Medulla oblongata (tissue), 1 donor: ENCODE data around the gene NLRP5.
A peak's percentile ranks its signal among the peaks of the same experiment; 100 is the strongest.
"Not testable (repeated sequence)": the region's sequence is repeated elsewhere in the genome, so short reads cannot be mapped to it uniquely, and the experiment has no call there.

ENCODE experiments used
- DNase-seq: peaks from one replicate; pipeline ENCODE4 v3.0.0-alpha.2; 2015; ENCODE audit errors: extremely low spot score

Gene NLRP5

GRCh38 chr19:55986487-55986886 lies at the start of gene NLRP5:
Gene NLRP5 (plus strand): TSS chr19:55986775.
- DNase-seq = no peak

DNA sequence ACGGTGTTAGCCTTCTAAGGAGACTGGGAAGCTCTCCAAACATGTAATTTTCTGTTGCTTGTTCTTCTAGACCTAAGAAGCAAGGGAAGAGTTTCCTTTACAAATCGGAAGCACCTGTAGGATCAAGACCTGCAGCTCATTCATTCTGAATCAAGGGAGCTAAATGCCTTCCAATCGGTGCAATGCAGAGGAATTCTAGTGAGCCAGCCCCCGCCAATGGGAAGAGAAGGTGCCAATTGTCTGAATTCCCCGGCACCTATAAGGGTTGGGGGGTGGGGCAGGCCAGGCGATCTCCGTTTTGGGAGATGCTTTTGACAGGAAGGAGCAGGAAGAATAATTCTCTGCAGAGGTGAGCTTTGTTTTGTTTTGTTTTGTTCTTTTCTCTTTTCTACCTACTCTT lies 47.4 kb upstream of the NLRP5 start:
- DNase-seq = no peak

DNA sequence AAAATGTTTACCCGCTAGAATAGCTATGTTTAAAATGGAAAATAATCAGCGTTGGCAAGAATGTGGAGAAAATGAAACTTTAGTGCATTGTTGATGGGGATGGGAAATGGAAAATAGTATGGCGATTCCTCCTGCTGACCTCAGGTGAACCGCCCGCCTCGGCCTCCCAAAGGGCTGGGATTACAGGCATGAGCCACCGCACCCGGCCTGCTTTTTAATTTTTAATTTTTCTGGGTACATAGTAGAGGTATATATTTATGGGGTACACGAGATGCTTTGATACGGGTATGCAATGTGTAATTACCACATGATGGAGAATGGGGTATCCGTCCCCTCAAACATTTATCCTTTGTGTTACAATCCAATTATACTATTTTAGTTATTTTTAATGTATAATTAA lies 46.3 kb upstream of the NLRP5 start:
- no peak for DNase-seq

GRCh38 chr19:55947532-55947931 lies 39.0 kb upstream of the NLRP5 start, which contains the start of gene NLRP8:
Gene NLRP8 (plus strand): TSS chr19:55947832.
- DNase-seq = no peak

GRCh38 chr19:55950566-55950965 lies 36.0 kb upstream of the NLRP5 start:
- DNase-seq = not testable (repeated sequence)

DNA sequence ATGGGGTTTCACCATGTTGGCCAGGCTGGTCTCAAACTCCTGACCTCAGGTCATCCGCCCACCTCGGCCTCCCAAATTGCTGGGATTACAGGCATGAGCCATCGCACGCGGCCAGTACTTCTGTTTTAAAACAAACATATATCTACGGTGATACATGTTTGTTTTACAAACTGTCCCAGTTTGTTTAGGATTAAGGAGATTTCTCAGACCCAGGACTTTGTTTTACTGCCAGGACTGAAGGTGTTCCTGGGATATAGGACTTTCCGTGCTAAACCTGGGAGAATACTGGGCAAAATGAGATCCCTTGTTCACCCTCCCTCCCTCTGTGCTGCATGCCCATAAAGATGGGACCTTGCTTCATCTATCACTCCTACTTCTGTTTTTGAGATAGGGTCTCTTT lies 30.1 kb upstream of the NLRP5 start:
- no peak for DNase-seq

GRCh38 chr19:55958356-55958755 lies 28.2 kb upstream of the NLRP5 start:
- no peak for DNase-seq

DNA sequence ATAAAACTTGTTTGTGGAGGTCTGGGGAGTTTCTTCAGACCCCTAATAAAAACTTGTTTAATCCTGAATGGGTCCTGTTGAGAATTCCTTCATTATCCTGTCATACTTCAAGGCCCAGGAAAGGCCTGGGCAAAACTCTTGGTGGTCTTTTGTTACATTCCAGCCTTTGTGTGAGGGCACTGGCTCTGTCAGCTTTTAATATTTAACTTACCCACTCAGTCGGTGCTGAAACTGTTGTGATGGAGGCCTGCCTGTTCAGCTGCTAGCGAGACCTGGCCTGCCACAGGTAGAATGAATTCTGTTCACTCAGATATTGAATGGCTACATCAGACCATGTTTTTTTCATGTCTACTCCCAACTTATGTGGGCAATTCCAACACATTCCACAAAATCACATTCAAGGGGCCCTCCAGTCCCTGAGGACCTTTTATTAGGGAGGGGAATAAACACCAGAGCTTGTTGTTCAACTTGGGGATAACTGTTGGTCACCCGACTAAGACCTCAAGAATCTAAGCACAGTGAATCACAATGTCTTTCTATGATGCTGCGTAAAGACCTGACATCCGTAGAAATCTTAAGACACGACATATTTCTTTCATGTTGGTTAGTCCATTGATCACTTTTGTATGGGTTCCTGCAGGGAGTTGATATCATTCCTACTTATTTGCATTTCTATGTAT lies 26.4 kb upstream of the NLRP5 start:
- no peak for DNase-seq

- no peak for DNase-seq
These were observed 24.4 kb upstream of the NLRP5 start for GRCh38 chr19:55962186-55962585.

GRCh38 chr19:55973982-55974381 lies 12.6 kb upstream of the NLRP5 start:
- DNase-seq = no peak

- DNase-seq = no peak
These were observed 6.2 kb upstream of the NLRP5 start for GRCh38 chr19:55980415-55980814.

DNA sequence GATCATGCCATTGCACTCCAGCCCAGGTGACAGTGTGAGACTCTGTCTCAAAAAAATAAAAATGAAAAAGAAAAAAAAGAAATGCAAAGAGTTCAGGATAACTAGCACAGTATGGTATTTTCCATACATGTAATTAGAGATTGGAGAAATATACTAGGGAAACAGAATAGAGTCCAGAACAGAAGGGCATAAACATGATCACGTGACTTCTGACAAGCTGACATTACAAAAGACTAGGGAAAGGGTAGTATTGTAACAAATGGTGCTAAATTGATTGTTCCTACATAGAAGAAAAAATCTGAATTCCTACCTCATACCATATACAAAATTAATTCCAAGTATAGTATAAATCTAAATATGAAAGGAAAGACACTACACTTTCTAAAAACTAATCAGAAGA lies 1.3 kb upstream of the NLRP5 start:
- no peak for DNase-seq

- DNase-seq = no peak
These were observed 4.3 kb downstream of the NLRP5 start for GRCh38 chr19:55990831-55991230.

DNA sequence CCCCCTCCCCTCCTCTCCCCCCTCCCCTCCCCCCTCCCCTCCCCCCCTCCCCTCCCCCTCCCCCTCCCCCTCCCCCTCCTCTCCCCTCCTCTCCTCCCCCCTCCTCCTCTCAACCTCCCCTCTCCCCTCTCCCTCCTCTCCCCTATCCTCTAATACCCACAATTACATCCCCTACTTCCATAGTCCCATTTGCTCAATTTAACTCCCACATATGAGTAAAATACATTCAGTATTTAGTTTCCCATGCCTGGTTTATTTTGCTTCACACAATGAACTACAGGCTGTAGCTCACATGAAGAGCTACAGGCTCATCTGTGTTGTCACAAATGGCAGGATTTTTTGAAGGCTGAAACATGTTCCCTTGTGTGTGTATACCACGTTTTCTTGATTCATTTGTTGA lies 6.9 kb downstream of the NLRP5 start:
- no peak for DNase-seq

- DNase-seq = no peak
These were observed 28.2 kb downstream of the NLRP5 start for GRCh38 chr19:56014765-56015164.

DNA sequence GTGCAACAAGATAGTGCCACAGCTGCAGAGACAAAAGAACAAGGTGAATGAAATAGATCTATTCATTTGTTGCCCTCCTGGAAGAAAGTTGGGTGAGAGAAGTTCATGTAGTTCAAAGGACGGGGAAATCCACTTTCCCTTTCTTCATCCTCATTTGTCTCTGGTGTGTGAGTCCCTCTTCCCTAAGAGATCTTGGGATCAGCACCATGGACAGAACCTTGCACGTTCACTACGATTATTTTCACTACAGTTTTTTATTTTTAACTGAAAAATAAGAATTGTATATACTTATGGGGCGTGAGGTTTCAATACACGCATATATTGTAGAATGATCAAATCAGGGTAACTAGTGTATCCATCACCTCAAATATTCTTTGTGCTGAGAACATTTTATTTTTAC lies 29.2 kb downstream of the NLRP5 start:
- no peak for DNase-seq

DNA sequence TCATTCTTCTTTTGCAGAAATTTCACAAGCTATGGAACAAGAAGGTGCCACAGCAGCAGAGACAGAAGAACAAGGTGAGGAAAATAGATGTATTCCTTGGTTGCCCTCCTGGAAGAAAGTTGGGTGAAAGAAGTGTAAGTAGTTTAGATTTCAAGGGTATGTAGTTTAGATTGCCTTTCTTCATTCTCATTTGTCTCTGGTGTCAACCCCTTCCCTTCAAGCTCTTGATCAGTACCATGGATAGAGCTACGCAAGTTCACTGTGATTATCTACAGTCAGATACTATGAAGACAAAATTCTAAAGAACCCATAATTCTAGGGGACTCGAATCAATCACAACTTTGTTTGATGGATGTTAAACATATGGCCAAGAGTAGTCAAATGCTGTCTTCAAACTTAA lies 32.8 kb downstream of the NLRP5 start:
- not testable (repeated sequence) for DNase-seq

- not testable (repeated sequence) for DNase-seq
These were observed 33.9 kb downstream of the NLRP5 start for GRCh38 chr19:56020355-56020975.

DNA sequence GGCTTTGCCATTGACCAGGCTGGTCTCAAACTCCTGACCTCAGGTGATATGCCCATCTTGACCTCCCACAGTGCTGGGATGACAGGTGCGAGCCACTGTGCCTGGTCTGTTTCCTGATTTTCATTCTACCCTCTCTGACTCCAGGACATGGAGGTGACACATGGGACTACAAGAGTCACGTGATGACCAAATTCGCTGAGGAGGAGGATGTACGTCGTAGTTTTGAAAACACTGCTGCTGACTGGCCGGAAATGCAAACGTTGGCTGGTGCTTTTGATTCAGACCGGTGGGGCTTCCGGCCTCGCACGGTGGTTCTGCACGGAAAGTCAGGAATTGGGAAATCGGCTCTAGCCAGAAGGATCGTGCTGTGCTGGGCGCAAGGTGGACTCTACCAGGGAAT lies 40.2 kb downstream of the NLRP5 start:
- no peak for DNase-seq

- DNase-seq = no peak
These were observed 67.0 kb downstream of the NLRP5 start for GRCh38 chr19:56053596-56053995.

- peak; percentile 60 for DNase-seq
These were observed 79.8 kb downstream of the NLRP5 start for GRCh38 chr19:56066152-56067023.

- DNase-seq = no peak
These were observed 83.1 kb downstream of the NLRP5 start for GRCh38 chr19:56069642-56070041.

- no peak for DNase-seq
These were observed 84.6 kb downstream of the NLRP5 start for GRCh38 chr19:56071151-56071550.
